Measurements from ENCODE around the gene POLR3B. TPM values are rescaled to one million over a fixed set of nuclear protein-coding genes. Genes with fewer than 3 reads are reported as not detected.

POLR3B gene
- total and polyA plus RNA-seq, 2 of the 8 experiments (the other 6 are each of a cell fraction or from before 2014, with no cell fraction given) = 5.0 to 13.2 TPM

GRCh38 chr12:106329231-106329982 lies 28.1 kb upstream of the POLR3B start (continued):
- TF ChIP-seq CHD7 (IDR thresholded peaks at IDR 0.05; ENCODE audit: insufficient replicate concordance, low read length) (no peak), YY1 (IDR thresholded peaks at IDR 0.05; ENCODE audit: low read depth, low read length) (no peak), EP300 (IDR thresholded peaks at IDR 0.05; ENCODE audit: borderline replicate concordance in 1 of 2, low read depth in 2 of 2, low read length in 2 of 2) (no peak), ATF3 (IDR thresholded peaks at IDR 0.05; ENCODE audit: insufficient read depth, low read depth, low read length) (no peak), HDAC2 (IDR thresholded peaks at IDR 0.05; ENCODE audit: borderline replicate concordance in 1 of 2, low read depth in 2 of 2, low read length in 2 of 2) (no peak), FOSL1 (IDR thresholded peaks at IDR 0.05; ENCODE audit: insufficient read depth, low read depth, low read length) (no peak), CBX8 (IDR thresholded peaks at IDR 0.05; ENCODE audit: borderline replicate concordance, low read depth, low read length) (no peak)

Measured in H1 (cell line).